Ovary (tissue), 9 donors: ENCODE results near the gene COL18A1. TPM values are rescaled to one million over a fixed set of nuclear protein-coding genes. Genes with fewer than 3 reads are reported as not detected.

ENCODE experiments used
- DNase-seq, 5 donors: peaks; one replicate each; pipeline ENCODE4 v3.0.0-alpha.2; 2019 to 2020
- H3K27ac ChIP-seq, 2 donors: fragments of 200-600 bp; one replicate each; pipeline versions ENCODE4 v1.5.1 to v1.8.0; 2019 to 2022
- H3K27me3 ChIP-seq: fragments of 200-600 bp; one replicate; pipeline ENCODE4 v1.8.0; 2022
- H3K36me3 ChIP-seq: fragments of 200-600 bp; sonication (generic); one replicate; pipeline ENCODE4 v1.5.1; 2019
- H3K4me1 ChIP-seq: one replicate; pipeline ENCODE4 v1.8.1; 2013; ENCODE audit warnings: mild to moderate bottlenecking, moderate library complexity; ENCODE audit not compliant: insufficient read depth
- H3K4me3 ChIP-seq: fragments of 200-600 bp; sonication (generic); one replicate; pipeline ENCODE4 v1.5.1; 2017
- H3K9me3 ChIP-seq, 2 donors: fragments of 200-600 bp in 1 of 2; sonication (generic) in 1 of 2; one replicate each; pipeline versions ENCODE4 v1.5.1 to v1.8.1; 2013 to 2019; ENCODE audit warnings: mild to moderate bottlenecking in 1 of 2, moderate library complexity in 1 of 2
- CTCF ChIP-seq, 3 donors: fragments of 450-650 bp in 2 of 3; fragments of 200-600 bp in 1 of 3; IDR thresholded peaks; one replicate each; pipeline versions ENCODE4 v1.5.1 to v1.8.0; 2016 to 2022; ENCODE audit warnings: antibody characterized with exemption in 3 of 3, mild to moderate bottlenecking in 1 of 3
- EP300 ChIP-seq: sonication (generic); formaldehyde crosslinking; IDR thresholded peaks from one replicate; pipeline ENCODE4 v1.6.1; 2017; ENCODE audit warnings: antibody characterized with exemption
- POLR2A ChIP-seq: fragments of 450-650 bp; IDR thresholded peaks from one replicate; pipeline ENCODE4 v1.6.1; 2017; ENCODE audit warnings: antibody characterized with exemption, mild to moderate bottlenecking, moderate library complexity
- WGBS, 3 donors: extraction: QIAGEN DNeasy Blood & Tissue Kit in 1 of 3; methylation state at CpG; one replicate each; pipeline versions ENCODE4 v1.1.5 to v1.1.7; 2013 to 2017; 5-methylcytosine and 5-hydroxymethylcytosine counted together
- intact Hi-C, 4 donors: fragments of 100-400 bp; cut with DNase I; formaldehyde crosslinking; loops; one replicate each; pipeline versions ENCODE4 v1.11.0 to v1.15.1; 2022 to 2023
- polyA plus RNA-seq, 2 donors: library from polyadenylated mRNA; stranded (reverse); fragments of 200-250 nt in 1 of 2; fragments of 350-450 nt in 1 of 2; fragmentation: Illumina TruSeq in 1 of 2; extraction: RNeasy Lipid Tissue Mini Kit (QIAGEN cat#74804) in 1 of 2; gene quantifications; one replicate each; pipeline ENCODE4 v1.2.3, GENCODE V29; 2013 to 2014
- total RNA-seq, 7 donors: library from RNA; depleted of rRNA in 2 of 7; stranded (reverse); fragments of >200 nt in 2 of 7; fragmentation: NEBNext Ultra II Directional in 3 of 7; extraction: Animal tissue kit (Norgen Biotek cat#: 25700) in 3 of 7; gene quantifications; one replicate each; pipeline versions ENCODE4 v1.1.0 to v1.2.4, GENCODE V29; 2016 to 2023
- donor health status: DM: no; HTN: no; CAD: no; lungs with moderate emphysema.
- donor health status: DM: no; HTN: no; CAD: no.
- donor health status: Bipolar disorder and iron deficiency.
- donor health status: DM: yes; HTN: yes; CAD: no.
- donor health status: DM: no; HTN: no; CAD: no.
- donor health status: DM: yes; HTN: yes; CAD: no.

The COL18A1 gene
- total and polyA plus RNA-seq, 9 donors: 11.1 to 353 (median 268) TPM

GRCh38 chr21:45493401-45494001 is 88.5 kb downstream of the COL18A1 start:
- H3K27me3 ChIP-seq: no peaks in the 10 kb centered on the region
- H3K9me3 ChIP-seq: no peaks in the 10 kb centered on the region
- TF ChIP-seq POLR2A (no peak), EP300 (no peak), CTCF (IDR thresholded peaks at IDR 0.05) (no peak)
- H3K4me1 ChIP-seq: peaks cover 3% of the 10 kb centered on the region
- no peak overlapping the region for H3K27ac ChIP-seq
- no peak for DNase-seq
- 88 to 94% (median 89%) methylated on average over 21 of the region's 21 CpGs for WGBS, 3 donors
- no peak overlapping the region for H3K4me3 ChIP-seq
- no peaks in the 10 kb centered on the region for H3K36me3 ChIP-seq
- intact Hi-C loops: no loop called here

GRCh38 chr21:45494135-45494850 is 89.3 kb downstream of the COL18A1 start:
- intact Hi-C loops: no loop called here
- TF ChIP-seq CTCF (IDR thresholded peaks at IDR 0.05) (no peak), EP300 (no peak), POLR2A (no peak)

GRCh38 chr21:45494851-45495680 is 90.1 kb downstream of the COL18A1 start:
- intact Hi-C loops: no loop called here
- Histone ChIP-seq H3K27me3 (no peaks in the 10 kb centered on the region), H3K9me3 (no peaks in the 10 kb centered on the region), H3K4me3 (no peak overlapping the region), H3K4me1 (peaks cover 3% of the 10 kb centered on the region), H3K36me3 (no peaks in the 10 kb centered on the region), H3K27ac (no peak overlapping the region)
- no peak for TF ChIP-seq CTCF (IDR thresholded peaks at IDR 0.05)
- TF ChIP-seq EP300: no peak
- no peak for TF ChIP-seq POLR2A
- WGBS, 3 donors: 83 to 87% (median 87%) methylated on average over 30 of the region's 30 CpGs
- DNase-seq: peak in 3 of 5 donors; percentile 15 to 39 (median 17)

More at GRCh38 chr21:45494135-45494850, 89.3 kb downstream of the COL18A1 start:
- DNase-seq: peak in 1 of 5 donors; percentile 25
- peaks cover 3% of the 10 kb centered on the region for H3K4me1 ChIP-seq
- no peak overlapping the region for H3K4me3 ChIP-seq
- 88 to 92% (median 91%) methylated on average over 25 to 27 of the region's 27 CpGs for WGBS, 3 donors
- no peaks in the 10 kb centered on the region for H3K27me3 ChIP-seq
- H3K36me3 ChIP-seq: no peaks in the 10 kb centered on the region
- H3K27ac ChIP-seq: no peak overlapping the region
- no peaks in the 10 kb centered on the region for H3K9me3 ChIP-seq

- H3K27me3 ChIP-seq: no peaks in the 10 kb centered on the region
- H3K4me1 ChIP-seq: peaks cover 3% of the 10 kb centered on the region
- no peak for TF ChIP-seq CTCF (IDR thresholded peaks at IDR 0.05)
- no peak for TF ChIP-seq EP300
- no peak for TF ChIP-seq POLR2A
- intact Hi-C loops: no loop called here
- 77 to 84% (median 78%) methylated on average over 18 of the region's 18 CpGs for WGBS, 3 donors
- no peaks in the 10 kb centered on the region for H3K36me3 ChIP-seq
- no peaks in the 10 kb centered on the region for H3K9me3 ChIP-seq
- no peak overlapping the region for H3K27ac ChIP-seq
- no peak overlapping the region for H3K4me3 ChIP-seq
- peak in 4 of 5 donors; percentile 15 to 38 (median 18) for DNase-seq
These were observed 91.4 kb downstream of the COL18A1 start for GRCh38 chr21:45496151-45496967.
